Bronchial epithelial cell (primary cell): ENCODE measurements around the gene PPP1R3G. TPM values are rescaled to one million over a fixed set of nuclear protein-coding genes. Genes with fewer than 3 reads are reported as not detected.

Source experiments
- DNase-seq: peaks from one replicate; pipeline ENCODE4 v3.0.0-alpha.2; 2010; ENCODE audit warnings: low read depth
- FAIRE-seq: peaks from 2 replicates; lab custom pipeline; 2011; peaks lifted over from hg19 to GRCh38; lab: Jason Lieb, UNC
- H3K27me3 ChIP-seq: 2 replicates; pipeline ENCODE4 v1.5.1; 2011; ENCODE audit warnings: low read length; ENCODE audit not compliant: control insufficient read depth, insufficient read depth
- H3K36me3 ChIP-seq: 2 replicates; pipeline ENCODE4 v1.5.1; 2011; ENCODE audit warnings: low read length; ENCODE audit not compliant: control insufficient read depth, insufficient read depth
- H3K4me3 ChIP-seq: 2 replicates; pipeline ENCODE4 v1.5.1; 2011; ENCODE audit warnings: mild to moderate bottlenecking, low read depth, low read length, control low read depth
- total RNA-seq: library from RNA; depleted of rRNA; stranded (reverse); fragments of >200 nt; gene quantifications from 2 replicates; pipeline ENCODE4 v1.2.1, GENCODE V29; 2014
- TF ChIP-seq, protein P1 (sequence below): IDR thresholded peaks from 2 replicates; pipeline ENCODE4 v1.5.1; 2011; ENCODE audit warnings: mild to moderate bottlenecking, moderate library complexity, low read length, control low read depth, inconsistent platforms; ENCODE audit not compliant: insufficient read depth, severe bottlenecking

The PPP1R3G gene
- 1.8 and 1.9 TPM in 2 replicates for total RNA-seq

DNA sequence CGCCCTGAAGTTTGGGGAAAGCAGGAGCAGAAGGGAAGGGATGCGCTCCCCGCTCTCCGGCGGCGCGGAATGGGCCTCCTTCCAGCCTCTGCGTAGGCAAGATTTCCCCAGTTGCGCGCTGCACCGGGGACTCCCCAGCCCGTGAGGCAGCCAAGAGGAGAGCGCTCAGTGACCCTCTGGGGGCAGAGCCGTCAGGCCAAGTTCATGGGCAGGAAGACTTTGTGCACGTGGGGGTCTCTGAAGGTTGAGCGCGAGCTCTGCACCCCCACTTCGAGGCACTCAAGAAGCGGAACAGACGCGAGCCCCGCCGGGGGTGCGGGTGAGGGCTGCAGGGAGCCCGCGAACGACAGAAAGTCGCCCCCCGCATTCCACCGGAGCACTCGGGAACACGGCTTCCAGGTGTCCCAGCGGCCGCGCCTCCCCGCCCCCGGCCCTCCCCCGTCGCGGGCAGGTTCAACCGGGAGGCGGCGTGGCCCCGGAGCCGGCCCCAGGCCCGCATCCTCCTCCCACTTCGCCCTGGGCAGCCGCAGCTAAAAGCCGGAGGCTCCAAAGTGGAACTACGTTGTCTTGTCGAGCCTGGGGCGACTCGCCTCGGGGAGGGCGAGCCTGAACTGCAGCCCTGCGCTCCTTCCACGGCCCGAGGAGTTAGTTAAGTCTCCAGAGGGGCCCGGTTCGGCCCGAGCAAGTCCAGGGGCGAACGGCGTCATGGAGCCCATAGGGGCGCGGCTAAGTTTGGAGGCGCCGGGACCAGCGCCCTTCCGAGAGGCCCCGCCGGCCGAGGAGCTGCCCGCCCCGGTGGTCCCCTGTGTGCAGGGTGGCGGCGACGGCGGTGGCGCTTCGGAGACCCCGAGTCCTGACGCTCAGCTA is at the start of gene PPP1R3G:
TSS of gene PPP1R3G (plus strand) at position 561 of the 867 bp plus-strand sequence. CDS start at position 706, 145 bp downstream.
- no peak for DNase-seq

DNA sequence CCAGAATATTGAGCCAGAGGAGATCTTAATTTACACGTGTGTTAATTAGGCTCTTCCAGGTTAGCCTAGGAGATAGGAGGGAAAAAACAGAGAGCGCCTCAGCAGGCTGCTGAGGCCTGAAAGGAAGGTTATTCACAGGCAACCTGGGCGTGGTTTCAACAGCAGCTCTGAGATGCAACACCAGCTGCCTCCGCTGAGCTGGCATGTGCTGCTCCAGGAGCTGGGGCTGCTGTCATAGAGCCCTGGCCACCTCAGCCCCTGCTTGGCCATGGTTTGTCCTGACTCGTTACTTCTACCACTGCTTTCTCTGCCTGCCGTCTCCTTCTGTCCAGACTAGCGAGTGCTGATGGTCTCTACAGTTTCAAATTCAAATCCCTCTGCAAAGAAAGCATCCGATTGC is 48.9 kb upstream of the PPP1R3G start:
- Histone ChIP-seq H3K4me3 (no peak overlapping the region), H3K36me3 (no peaks in the 10 kb centered on the region), H3K27me3 (no peaks in the 10 kb centered on the region)
- DNase-seq (peak; percentile 33), FAIRE-seq (no peak)
- TF ChIP-seq, protein P1, sequence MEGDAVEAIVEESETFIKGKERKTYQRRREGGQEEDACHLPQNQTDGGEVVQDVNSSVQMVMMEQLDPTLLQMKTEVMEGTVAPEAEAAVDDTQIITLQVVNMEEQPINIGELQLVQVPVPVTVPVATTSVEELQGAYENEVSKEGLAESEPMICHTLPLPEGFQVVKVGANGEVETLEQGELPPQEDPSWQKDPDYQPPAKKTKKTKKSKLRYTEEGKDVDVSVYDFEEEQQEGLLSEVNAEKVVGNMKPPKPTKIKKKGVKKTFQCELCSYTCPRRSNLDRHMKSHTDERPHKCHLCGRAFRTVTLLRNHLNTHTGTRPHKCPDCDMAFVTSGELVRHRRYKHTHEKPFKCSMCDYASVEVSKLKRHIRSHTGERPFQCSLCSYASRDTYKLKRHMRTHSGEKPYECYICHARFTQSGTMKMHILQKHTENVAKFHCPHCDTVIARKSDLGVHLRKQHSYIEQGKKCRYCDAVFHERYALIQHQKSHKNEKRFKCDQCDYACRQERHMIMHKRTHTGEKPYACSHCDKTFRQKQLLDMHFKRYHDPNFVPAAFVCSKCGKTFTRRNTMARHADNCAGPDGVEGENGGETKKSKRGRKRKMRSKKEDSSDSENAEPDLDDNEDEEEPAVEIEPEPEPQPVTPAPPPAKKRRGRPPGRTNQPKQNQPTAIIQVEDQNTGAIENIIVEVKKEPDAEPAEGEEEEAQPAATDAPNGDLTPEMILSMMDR = no peak

More for the DNA sequence above, at the start of gene PPP1R3G:
- H3K4me3 ChIP-seq = peak within 1 kb of the TSS; percentile 47
- TF ChIP-seq, protein P1 = no peak
- peaks cover 6% of the 10 kb centered on the region for H3K27me3 ChIP-seq
- FAIRE-seq = no peak
- H3K36me3 ChIP-seq = no peaks in the 10 kb centered on the region

DNA sequence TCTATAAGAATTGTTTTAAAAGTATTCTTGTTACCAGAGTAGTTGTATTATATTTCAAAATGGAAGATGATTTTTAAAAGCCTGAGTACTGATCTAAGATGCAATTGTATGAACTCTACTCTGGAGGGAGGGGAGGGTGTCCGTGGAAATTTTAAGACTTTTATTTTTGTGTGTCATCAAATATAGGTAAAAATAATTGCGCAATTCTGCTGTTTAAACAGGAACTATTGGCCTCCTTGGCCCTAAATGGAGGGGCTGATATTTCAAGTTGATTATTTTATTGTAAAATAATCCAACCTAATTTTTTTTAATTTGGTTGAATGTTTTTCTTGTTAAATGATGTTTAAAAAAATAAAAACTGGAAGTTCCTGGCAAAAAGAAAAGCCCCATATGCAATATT is 43.2 kb upstream of the PPP1R3G start:
- FAIRE-seq (no peak), DNase-seq (no peak)
- Histone ChIP-seq H3K4me3 (no peak overlapping the region), H3K36me3 (no peaks in the 10 kb centered on the region), H3K27me3 (no peaks in the 10 kb centered on the region)
- TF ChIP-seq, protein P1 = no peak

DNA sequence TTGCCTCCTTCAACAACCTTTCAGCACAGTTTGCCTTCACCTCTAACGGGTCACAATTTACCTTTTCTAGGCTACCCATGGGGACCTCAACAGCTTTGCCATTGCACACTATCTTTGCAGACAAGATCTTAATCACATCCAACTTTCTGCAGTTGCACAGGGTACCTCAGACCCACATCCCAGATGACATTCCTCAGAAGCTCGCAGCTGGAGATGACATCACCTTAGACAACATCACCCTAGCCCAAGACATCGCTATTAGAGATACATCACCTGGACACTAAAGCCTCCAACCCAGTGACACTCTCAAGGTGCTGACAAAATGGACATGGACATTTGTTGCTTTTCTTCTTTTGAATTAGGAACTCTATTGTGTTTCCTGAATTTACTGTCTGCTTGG is 42.7 kb upstream of the PPP1R3G start:
- H3K4me3 ChIP-seq = no peak overlapping the region
- FAIRE-seq (peak; percentile 43), DNase-seq (no peak)
- H3K27me3 ChIP-seq = no peaks in the 10 kb centered on the region
- TF ChIP-seq, protein P1 = no peak
- H3K36me3 ChIP-seq = no peaks in the 10 kb centered on the region

DNA sequence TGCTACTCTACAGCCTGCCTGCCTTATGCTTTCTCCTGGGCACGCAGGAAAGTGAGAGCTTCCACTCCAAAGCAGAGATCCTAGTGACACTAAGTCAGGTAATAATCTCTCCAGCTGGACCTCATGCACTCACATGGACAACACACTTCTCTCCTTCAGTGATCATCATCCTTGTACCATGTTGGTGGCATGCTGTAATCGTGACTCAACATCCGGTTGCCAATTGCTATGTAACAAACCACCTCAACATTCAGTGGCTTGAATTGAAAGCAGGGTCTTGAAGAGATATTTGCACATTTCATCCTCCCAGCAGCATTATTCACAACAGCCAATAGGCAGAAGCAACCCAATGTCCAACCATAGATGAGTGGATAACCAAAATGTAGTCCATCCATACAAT is 40.3 kb upstream of the PPP1R3G start:
- H3K4me3 ChIP-seq = no peak overlapping the region
- H3K36me3 ChIP-seq = no peaks in the 10 kb centered on the region
- FAIRE-seq (no peak), DNase-seq (no peak)
- no peaks in the 10 kb centered on the region for H3K27me3 ChIP-seq
- TF ChIP-seq, protein P1 = no peak
